NCI-H82 treated with DMSO at 0.1 percent for 48 hours (cell line): ENCODE data around the gene NRG3.

Source experiments
- DNase-seq: peaks from one replicate; lab custom pipeline; 2025; ENCODE audit not compliant: unreplicated experiment; lab: John Stamatoyannopoulos, UW

The NRG3 gene

DNA sequence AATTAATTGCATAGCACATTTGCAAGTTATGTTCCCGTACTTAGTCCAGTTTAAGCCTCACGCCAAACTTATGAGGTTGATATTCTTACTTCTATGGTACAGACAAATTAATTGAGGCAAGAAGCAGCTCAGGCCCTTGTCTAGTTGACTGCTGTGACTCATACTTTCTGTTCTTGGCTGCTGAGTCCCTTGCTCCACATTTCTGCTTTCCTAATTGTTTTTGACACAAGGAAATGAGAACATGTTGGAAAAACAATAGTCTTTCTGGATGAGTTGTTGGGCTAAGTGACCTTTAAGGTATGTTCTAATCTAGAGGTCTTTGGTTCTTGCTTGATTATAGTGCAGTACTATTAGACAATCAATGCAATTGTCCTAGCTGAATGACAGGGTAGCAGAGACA, 331.8 kb downstream of the NRG3 start:
- no peak for DNase-seq

DNA sequence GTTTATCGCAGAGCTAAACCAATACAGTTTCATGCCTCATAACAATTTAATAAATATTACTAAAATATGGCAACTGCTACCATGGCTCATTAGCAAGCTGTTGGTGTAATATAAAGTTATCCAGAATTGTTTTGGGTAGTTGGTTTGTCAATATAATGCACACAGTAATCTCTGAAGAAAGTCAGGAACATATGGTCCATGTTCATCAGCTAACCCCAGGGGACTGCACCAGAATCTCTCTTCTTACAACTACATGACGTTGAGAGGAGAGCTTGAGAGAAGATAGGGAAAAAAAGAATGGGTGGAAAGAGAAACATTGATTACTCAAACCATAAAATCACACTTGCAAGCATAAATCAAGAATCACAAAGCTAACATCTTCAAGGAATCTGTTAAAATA, 333.7 kb downstream of the NRG3 start:
- DNase-seq = peak; percentile 60

DNA sequence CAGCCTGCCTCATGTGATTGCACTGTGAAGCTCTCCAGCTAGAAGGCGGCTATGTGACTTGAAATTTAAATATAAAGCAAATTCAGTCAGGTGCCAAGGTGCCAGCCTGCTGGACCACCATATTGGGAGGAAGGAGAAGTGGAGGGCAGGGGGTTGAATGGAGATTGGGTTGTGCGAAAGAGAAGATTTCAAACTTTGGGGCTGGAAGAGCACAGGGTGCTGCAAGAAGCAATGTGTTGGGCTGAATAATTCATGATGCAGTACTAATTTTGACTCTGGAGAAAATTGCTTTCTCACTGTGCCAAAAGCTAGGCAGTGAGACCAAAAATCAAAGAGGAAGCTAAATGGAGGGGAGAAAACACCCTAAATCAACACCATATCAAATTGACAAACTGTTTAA, 335.3 kb downstream of the NRG3 start:
- DNase-seq = no peak

DNA sequence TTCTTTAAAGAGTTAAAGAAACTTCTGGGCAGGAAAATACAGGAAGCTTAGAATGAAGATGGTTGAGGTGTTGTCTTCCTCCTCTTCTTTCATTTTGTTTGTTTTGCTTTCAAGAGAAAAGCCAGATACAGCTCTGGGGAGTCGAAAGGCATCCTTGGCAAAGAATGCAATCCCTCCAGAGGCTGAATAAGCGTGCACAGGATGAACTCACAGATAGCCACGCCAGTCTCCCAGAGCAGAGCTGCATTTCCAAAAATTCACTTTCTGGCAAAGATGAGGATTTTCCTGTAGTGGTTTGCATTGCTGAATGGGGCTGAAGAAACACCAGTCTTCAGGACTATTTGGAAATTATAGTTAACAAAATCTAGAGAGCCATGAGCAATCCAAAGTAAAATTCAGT, 336.4 kb downstream of the NRG3 start:
- DNase-seq = no peak

DNA sequence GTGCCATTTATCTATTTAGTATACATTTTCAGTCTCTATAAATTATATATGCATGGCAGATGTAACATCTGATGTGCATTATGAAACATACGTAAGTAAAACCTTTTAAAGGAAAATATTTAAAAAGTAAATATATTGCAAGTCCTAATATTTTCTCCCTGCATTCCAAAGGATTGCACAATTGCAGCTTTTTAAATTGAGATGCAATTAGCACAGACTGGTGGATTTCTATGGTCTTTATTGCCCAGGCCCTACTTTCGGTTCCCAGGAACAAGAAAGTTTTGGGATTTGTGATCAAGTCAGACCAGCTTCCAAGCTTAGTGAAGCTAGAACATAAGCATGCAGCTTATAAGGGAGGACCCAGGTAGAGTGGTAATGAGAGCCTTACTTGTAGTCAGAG, 337.8 kb downstream of the NRG3 start:
- no peak for DNase-seq

DNA sequence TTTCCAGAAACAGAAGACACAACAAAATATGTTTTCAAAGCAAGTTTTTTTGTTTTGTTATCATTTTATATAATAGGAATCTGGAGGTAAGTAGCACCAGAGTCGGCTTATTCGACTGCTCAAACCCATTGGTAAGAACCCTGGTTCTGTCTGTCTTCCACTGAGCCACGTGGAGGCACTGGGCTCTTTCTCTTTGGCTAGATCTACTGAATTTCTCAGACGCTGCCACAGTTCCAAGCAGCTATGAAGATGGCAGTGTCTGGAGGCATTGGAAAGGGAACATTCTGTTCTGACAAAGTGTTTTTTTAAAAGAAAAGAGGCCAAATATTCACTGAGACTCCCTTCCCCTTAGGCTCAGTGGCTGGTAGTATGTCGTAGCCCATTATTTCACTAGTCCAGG, 338.8 kb downstream of the NRG3 start:
- DNase-seq = no peak

DNA sequence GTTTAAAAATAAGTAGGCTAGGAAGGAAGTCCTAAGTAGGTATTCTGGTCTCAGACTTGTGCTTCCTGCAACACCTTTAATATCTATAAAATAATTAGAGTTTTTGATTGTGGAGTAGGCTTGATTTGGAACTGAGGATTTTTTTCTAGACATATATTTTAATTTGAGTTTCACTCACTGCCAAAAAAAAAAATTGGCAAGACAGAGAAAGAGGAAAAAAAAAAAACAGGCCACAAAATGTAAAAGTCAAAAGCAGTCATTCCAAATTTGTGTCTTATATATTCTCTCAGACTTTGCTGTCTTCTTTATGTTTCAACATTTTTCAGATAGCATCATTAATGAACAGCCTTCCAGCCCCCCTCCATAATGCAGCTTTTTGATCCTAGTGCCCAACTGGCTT, 346.1 kb downstream of the NRG3 start:
- DNase-seq = no peak

DNA sequence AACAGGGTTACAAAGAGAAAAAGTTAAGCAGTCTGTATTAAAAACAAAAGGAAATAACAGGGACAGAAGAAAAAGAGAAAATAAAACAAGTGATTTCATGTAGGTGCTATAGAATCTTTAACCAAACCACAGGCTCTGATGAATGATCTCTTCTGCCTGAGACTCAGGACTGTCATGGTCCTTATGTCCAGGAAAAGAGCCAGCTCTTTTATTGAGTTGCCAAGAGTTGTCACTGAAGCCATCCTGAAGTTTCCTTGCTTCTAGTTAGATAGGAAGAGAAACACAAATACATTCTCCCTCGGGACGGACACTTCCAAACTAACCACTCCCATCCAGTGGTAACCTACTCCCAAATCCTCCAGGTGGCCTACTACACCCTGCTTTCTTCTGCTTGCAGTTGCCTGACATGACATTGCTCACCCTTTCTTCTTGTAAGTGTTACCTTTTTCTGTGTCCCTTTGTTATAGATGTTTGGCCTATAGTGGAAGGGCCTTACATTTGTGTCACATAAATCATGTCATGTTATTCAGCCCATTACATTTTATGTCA, 346.7 kb downstream of the NRG3 start:
- no peak for DNase-seq

DNA sequence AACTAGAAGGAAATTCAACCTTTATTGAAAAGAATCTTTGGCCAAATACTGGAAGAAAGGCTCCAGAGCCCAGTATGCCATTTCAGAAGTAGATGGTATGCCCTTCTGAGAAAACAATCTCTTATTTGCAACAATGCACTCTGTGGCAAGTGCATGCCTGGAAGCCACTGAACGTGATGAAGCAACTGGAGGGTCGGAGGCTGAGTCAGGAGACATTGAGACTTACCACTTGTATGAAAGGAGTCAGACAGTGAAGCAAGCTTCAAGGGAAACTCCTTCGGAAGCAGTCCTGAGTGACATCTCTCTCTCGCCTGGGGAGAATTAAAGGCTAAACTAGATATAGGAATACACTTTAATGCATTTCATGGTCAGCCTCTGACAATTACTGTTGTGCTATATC, 353.7 kb downstream of the NRG3 start:
- DNase-seq = no peak

DNA sequence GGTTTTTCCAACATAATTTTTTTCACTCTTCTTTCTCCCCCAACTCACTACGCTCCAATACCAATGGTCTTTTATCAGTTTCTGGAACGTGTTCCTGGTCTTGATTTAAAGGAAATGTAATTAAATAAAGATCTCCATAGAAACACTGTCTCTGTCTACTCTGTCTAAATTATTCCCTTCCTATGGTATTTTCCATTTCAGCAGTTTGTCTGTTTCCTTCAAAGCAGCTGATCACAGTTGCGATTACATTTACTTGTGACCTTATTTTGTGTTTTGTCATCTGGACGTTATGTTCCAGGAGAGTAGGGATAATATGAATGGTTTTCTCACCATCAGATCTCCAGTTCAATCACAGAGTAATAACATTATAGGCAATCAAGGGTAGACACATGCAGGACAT, 359.2 kb downstream of the NRG3 start:
- no peak for DNase-seq

DNA sequence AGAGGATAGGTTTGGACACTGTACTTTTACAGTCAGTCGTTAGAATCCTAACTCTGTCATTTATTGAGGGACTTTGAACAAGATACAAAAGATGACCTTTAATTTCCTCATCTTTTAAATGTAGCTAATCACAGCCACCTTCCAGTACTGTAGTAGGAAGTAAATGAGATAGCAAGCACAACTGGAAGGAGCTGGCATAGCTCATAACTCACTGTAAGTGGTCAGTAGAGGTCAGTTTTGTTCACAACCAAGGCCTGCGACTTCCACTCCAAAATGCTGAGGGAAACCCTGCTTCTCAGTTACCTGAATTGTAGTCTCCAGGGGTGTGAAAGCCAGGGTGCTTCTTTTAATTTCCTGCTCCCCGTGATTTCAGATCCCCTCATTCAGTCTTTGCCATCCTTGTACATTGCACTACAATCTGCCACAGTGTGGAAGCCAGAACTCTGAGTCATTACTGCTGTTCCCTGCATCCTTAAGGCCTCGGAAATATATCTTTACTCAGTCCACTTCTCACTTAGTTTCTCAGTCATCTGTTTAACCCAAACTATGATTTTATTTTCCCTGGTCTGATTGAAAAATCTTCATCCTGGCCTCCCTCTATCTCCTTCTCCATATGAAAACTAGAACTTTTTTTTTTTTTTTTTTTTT, 361.2 kb downstream of the NRG3 start:
- DNase-seq = no peak

DNA sequence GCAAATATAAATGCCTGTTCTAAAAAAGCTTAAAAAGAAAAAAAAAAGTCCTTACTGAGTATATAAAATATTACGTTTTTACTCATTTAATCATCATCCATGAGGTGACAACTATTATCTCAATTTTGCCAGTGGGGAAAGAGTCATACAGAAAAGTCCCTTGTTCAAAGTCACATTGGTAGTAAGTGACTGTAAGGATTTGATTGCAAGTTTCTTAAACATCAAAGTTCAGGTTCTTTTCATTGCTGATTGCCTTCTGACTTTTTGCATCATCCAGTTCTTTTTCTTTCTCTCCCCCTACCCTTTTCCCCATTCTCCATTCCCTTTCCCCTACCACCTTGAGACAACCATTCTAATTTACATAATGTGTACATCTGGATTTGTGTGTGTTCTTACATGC, 363.3 kb downstream of the NRG3 start:
- DNase-seq = no peak

DNA sequence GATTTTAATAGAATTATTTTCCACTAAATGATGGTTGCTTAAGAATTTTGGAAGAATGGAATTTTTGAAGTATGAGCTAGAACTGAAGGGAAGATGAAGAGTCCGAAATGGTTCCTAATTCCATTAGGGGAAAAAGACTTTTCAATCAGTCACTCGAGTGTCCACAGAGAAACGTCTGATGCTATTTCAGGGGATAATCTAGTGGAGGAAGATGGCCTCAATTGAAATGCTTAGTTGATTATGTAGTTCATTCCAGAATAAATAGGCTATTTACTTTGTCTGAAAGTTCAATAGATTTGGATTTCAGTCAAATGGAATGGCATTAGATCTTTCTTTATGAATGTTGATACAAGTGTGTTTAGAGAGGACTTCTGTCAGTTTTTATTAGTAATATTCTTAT, 365.4 kb downstream of the NRG3 start:
- no peak for DNase-seq

DNA sequence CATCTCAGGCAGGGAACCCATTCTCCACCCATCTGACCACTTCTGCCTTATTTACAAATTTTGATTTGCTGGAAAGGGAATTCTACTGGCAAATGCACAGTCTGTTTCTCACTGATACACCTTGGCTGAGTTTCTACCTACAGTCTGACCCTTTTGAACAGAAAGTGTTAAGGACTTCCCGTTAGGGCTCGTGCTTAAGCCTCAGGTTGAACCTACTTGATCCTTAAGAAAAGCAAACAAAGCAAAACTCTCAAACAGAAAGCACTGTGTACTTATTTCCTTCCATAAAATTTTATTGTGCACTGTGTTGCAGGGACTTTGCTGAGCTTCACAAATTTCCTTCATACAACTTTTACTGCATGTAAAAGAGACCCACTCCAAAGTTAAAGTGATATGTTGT, 367.8 kb downstream of the NRG3 start:
- DNase-seq = no peak

DNA sequence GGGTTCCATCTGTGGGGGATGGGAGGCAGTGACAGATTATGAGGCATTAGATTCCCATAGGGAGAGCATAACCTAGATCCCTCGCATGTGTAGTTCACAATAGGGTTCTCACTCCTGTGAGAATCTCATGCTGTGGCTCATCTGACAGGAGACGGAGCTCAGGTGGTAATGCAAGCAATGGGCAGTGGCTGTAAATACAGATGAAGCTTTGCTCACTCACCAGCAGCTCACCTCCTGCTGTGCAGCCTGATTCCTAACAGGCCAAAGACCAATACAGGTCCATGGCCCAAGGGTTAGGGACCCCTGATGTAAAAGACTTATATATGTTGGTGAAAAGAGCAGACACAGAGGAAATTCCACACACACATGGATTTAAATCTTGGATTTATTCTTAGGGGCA, 370.2 kb downstream of the NRG3 start:
- DNase-seq = no peak

DNA sequence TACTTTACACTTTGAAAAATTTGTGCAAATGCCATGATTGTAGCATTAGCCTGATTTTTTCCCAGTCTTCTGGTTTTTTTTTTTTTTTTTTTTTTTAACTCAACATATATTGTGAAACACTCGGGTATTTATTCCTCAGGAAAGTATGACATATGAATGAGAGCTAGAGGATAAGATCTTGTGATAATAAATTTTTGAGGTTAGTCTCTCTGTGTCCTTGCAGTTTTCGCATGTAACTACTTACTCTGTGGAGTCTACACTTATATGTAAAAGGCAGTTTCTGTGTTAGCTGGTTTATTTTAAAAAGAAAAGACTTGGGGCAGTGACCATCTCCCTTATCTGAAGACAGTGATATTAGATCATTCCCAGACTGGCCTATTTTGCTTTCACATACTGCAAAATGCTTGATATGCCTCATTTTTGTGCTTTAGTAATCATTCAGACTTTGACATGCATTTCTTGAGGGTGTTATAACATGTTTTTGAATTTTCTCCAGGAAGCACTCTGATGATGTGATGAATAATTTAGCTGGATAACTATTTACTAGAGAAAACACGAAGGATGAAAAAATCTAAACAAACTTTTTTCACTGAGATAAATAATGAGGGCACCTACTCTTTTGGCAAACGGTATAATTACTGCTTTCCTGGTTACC, 371.0 kb downstream of the NRG3 start:
- DNase-seq = no peak

DNA sequence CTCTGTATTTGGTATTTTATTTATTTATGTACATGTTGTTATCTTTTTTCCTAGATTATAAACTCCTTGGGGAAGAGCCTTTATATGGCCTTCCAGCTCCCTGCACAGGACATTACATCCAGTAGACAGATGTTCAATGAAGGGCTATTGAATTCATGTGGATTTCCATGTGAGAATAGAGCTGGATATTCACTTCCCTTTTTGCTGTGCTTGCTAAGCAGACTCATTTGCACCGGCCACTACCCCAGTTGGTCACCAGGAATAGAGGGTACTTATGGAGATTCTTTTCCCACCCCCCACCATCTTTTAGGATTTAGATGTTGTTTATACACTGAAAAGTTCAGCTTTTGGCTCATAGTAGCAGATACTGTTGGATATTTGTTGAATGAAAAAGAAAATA, 374.1 kb downstream of the NRG3 start:
- DNase-seq = no peak

DNA sequence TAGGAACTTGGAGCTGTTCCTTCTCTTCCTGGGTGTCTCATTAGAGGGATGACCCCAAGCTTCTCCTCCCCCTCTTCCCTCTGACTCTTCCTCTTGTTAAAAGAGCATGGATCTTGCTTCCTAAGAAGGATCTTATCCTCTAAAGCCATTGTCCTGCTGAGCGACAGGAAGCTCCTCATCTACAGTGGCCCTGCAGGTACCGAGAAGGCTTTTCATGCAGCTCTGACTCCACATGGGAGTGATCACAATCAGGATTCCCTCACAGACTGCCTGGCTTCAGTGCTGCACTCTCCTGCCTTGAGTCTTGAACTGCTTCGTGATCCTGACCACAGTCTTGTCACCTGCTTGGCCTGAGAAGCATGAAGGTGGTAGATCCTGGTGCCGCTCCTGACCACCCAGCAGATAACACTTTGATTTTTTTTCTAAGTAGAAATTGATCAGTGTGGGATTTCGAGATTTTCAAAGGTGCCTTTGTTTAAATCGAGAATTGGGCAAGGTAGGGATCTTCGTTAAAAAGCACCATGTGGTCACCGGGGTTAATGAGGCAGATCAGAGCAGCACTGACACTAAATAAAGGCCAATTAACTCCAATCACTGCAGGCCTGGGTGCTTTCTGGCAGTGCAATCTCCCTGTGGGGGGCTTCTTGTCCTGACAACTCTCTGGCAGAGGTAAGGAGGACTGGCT, 376.4 kb downstream of the NRG3 start:
- no peak for DNase-seq

DNA sequence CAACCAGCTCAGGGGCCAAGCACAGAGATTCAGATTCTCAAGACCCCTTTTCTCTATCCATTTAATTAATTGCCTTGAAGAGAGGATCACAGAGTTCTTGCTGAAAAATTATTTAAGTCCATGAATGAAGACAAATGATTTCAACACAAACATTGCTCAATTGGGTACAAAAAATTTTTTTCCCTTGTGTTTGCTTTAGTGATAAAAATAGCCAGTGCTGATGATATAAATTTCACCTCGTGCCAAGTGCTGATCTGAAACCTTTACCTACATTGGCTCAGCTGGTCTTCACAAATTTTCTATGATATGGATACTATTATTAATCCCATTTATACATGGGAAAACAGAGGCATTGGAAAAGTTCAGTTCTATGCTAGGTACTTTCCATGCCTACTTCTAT, 377.1 kb downstream of the NRG3 start:
- DNase-seq = no peak

DNA sequence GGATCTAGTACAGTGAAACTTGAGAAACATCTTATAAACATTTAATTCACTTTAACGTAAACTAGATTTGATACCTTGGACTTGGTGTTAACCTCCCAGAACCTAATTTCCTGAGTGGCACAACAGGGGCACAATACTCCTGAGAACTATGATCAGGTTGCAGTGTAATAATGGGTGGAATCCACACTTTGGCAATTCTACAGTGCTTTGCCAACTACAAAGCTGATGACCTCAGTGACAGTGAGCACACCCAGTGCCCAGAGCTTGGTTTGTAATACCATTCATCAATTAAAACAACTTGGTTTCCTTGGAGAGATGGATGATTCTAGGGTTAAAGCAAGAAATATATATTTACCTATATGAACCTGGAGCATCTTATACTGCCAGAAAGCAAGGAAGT, 379.2 kb downstream of the NRG3 start:
- DNase-seq = no peak

DNA sequence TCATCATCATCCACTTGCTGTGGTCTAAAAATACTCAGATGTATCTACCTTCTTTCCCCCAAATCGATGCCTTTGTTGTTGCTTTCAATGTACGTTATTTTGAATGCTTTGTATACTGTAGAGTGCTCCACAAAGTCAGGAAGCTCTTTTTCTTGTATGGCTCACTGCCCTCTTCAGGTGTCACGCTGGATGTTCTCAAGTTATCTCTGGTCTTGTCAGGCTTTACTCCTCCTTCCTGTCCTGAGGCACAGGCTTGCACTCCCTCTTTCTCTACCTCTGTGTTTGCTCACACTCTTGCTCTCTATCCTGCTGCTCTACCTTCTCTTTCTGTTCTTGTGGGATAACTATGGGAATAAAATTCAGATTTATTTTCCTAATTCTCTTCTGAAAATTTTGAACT, 381.3 kb downstream of the NRG3 start:
- no peak for DNase-seq

DNA sequence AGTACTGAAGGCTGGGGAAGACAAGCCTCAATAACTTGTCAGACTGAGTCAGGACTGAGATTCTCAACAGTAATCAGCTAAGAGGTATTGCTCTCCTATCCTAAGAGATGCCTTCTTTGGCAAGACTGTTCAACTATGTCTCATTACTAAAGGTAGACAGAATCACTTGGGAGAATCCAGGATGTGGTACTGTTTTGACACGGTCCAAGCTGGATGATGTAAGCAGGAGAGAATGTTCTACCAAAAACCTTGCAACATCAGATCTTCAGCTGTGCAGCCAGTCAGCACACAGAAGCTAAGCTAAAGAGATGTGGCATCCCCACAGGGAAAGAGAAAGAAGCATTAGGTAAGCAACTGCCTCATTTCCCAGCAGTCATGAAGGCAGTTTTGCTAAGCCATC, 391.4 kb downstream of the NRG3 start:
- DNase-seq = no peak
